Hepatic stellate cell (primary cell): ENCODE data around the gene LHX3.
"Not testable (repeated sequence)": the region's sequence is repeated elsewhere in the genome, so short reads cannot be mapped to it uniquely, and the experiment has no call there.

ENCODE experiments used
- DNase-seq: peaks from one replicate; pipeline ENCODE4 v3.0.0; 2011; ENCODE audit warnings: low spot score

The LHX3 gene

GRCh38 chr9:136153381-136154065 is 51.4 kb downstream of the LHX3 start:
- DNase-seq, result no peak

DNA sequence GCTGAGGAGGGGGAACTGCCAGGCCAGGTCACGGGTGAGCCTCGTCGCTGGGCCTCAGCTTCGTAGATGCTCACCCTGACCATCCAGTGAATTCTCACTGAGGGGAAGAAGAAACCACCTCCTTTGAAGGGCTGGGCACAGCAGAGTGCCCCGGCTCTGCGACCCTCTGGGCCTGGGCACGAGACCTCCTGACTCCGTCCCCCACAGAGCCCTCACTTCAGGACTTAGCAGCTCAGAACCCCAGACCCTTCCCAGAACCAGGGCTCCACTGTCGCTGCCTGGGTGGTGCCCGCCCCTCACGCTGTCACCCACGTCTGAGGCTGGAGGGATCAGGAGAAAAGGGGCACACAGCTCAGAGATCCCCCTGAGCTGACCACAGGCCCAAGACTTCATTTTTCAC is 52.0 kb downstream of the LHX3 start:
- no peak for DNase-seq

DNA sequence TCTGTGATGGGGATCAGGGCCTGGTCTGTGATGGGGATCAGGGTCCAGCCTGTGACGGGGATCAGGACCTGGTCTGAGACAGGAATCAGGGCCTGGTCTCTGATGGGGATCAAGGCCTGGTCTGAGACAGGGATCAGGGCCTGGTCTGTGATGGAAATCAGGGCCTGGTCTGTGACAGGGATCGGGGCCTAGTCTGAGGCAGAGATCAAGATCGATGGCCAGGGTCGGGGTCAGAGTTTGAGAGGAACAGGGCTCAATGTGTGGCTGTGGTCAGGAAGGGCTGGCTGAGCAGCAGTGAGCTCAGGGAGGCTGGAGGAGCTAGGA is 52.4 kb downstream of the LHX3 start:
- no peak for DNase-seq

GRCh38 chr9:136151848-136152542 is 52.9 kb downstream of the LHX3 start:
- no peak for DNase-seq

- no peak for DNase-seq
Measured at GRCh38 chr9:136151214-136151804, 53.6 kb downstream of the LHX3 start.

DNA sequence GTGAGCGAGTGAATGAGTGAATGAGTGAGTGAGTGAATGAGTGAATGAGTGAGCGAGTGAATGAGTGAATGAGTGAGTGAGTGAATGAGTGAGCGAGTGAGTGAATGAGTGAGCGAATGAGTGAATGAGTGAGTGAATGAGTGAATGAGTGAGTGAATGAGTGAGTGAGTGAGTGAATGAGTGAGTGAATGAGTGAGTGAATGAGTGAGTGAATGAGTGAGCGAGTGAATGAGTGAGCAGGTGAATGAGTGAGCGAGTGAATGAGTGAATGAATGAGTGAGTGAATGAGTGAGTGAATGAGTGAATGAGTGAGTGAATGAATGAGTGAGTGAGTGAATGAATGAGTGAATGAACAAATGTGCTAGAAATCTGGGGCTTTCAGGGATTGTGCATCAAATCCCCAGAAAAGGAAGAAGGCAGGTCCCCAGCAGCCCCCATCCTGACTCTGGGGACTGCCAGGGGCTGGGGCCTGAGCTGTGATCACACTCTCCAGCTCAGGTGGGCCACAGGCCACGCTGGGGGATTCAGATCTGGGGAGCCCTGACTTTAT is 54.2 kb downstream of the LHX3 start:
- not testable (repeated sequence) for DNase-seq

- DNase-seq, result no peak
Measured at GRCh38 chr9:136149853-136150252, 55.1 kb downstream of the LHX3 start.

DNA sequence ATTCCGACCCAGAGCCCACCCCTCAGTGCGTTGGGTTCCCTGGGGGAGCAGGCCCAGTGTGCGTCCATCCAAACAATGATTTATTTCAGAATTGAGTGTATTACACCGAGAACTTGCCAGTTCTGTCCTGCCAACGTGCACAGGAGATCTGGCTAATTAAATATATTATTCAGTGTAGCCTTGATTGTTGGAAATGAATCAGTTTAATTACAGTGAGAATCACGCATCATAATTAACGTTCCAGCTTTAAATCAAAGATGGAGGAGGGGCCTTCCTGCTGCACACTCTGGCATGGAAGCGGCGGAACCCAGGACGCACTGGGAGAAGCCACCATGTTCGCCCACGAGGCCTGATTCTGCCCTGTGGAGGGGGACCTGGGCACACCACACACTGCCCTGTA is 55.6 kb downstream of the LHX3 start:
- no peak for DNase-seq

DNA sequence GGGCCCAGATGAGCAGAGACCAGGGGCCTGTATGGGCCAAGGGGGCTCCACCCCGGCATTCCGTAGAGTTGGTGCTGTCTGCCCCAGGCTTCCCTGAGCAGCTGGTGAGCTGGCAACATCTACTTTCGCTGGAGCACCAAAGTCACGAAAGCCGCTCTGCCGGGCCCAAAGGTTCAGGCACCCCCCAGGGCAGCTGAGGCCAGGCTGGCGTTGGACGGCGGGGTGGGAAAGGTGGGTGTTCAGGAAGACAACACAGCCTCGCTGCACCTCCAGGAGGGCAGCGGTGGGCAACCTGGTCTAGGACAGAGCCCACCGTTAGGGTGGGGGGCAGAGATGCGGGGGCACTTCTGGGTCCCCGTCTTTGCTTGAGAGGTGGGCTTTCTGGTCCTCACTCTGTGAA is 56.2 kb downstream of the LHX3 start:
- no peak for DNase-seq

DNA sequence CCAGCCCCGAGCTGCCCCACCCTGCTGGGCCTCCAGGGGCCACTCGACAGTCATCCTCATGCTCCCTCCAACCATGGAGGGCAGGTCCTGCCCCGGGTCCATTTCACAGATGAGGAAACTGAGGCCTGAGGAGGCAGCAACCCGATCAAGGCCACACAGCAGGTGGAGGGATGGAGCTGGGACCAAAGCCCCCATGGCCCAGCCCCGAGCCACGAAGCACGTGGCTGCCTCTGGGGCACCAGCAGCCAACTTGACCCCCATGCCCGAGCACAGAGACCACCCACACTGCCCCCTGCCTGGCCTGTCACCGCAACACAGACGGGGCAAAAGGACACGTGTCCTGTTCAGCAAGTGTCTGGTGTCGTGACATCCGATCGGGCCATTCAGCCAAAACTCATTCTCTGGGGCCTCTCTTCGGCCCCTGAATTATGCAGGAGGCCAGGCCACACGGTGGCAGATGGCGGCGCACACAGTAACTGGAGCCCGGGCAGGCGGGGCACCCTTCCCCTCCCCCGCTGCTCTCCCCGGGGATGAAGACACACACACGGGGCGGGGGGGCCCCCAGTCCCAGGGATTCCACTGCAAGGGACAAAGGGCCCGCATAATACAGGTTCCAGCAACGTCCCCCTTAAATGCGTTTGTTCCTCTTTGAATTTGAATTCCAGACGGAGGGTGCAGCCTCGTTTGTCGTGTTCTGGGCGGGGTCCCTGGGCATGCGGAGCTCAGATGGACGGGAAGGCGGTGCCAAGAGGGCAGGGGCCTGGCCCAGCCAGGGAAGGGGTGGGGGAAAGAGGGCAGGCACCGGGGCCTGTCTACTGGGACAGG is 56.8 kb downstream of the LHX3 start:
- no peak for DNase-seq

DNA sequence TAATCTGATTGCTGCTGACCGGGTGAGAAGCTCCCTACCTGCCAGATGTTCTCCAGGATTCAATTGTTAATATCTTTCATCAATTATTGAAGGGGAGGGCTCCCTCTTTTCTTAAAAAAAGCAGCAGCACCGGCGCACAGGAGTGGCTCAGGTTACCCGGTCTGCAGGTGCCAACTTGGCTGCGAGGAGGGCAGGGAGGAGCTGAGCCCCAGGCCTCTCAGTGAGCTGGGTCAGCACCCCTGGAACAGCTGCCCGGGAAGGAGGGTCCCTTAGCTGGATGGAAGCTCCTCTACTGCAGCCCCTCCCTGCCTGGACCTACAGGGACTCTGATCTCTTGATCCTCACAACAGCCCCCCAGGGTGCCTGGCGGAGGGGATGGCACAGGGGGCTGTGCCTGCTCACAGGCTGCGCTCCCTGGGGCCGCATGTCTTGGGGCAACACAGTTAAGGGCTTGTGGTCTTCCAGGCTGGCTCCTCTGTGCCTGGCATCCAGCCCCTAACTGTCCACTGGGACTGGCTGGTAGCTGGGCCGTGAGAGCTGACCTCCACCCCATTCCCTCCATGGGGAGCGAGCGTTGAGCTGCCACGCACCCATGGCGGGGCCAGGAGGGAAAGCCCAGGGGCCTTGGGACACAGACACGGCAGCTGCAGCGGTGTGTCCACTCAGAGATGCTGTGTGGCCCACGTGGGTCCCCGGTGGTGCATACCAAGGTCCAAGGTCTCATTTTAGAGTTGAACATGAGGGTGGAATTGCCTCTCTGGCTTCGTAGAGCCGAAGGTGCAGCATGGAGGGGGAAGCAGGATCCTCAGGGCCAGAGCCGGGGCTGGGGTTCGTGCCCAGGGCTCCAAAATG is 57.7 kb downstream of the LHX3 start:
- no peak for DNase-seq
